HG02852 (cell line): ENCODE measurements around the gene CDK9.
"Not testable (repeated sequence)": the region's sequence is repeated elsewhere in the genome, so short reads cannot be mapped to it uniquely, and the experiment has no call there.

ENCODE experiments used
- ATAC-seq: cut with Tn5 transposase; IDR thresholded peaks from one replicate; pipeline ENCODE4 v1.9.1; 2021; ENCODE audit warnings: mild to moderate bottlenecking, moderate library complexity; ENCODE audit not compliant: unreplicated experiment

CDK9 gene

GRCh38 chr9:127785933-127786772, at the start of gene CDK9:
Gene CDK9, plus strand, starts transcription at chr9:127786034. Its CDS starts 115 bp downstream, at chr9:127786149.
- peak; percentile 66 for ATAC-seq

GRCh38 chr9:127738666-127739065, 47.2 kb upstream of the CDK9 start:
- ATAC-seq = no peak

GRCh38 chr9:127739614-127740330, 46.1 kb upstream of the CDK9 start:
- ATAC-seq = no peak

- no peak for ATAC-seq
Observed at GRCh38 chr9:127741831-127742434, 43.9 kb upstream of the CDK9 start.

GRCh38 chr9:127742435-127743088, 43.3 kb upstream of the CDK9 start:
- no peak for ATAC-seq

GRCh38 chr9:127744398-127745110, 41.3 kb upstream of the CDK9 start:
- no peak for ATAC-seq

- no peak for ATAC-seq
Observed at GRCh38 chr9:127746959-127747569, 38.8 kb upstream of the CDK9 start.

- no peak for ATAC-seq
Observed at GRCh38 chr9:127749090-127749787, 36.6 kb upstream of the CDK9 start.

GRCh38 chr9:127751269-127752054, 34.4 kb upstream of the CDK9 start:
- no peak for ATAC-seq

- no peak for ATAC-seq
Observed at GRCh38 chr9:127753148-127753547, 32.7 kb upstream of the CDK9 start.

GRCh38 chr9:127753622-127754021, 32.2 kb upstream of the CDK9 start:
- ATAC-seq = no peak

GRCh38 chr9:127754099-127755060, 31.5 kb upstream of the CDK9 start:
- no peak for ATAC-seq

GRCh38 chr9:127755061-127756060, 30.5 kb upstream of the CDK9 start:
- ATAC-seq = no peak

GRCh38 chr9:127756233-127756632, 29.6 kb upstream of the CDK9 start:
- no peak for ATAC-seq

- ATAC-seq = not testable (repeated sequence)
Observed at GRCh38 chr9:127756776-127757175, 29.1 kb upstream of the CDK9 start.

- ATAC-seq = no peak
Observed at GRCh38 chr9:127758843-127759242, 27.0 kb upstream of the CDK9 start.
